Fibroblast of lung (primary cell): ENCODE data around the gene ARHGAP18. TPM values are rescaled to one million over a fixed set of nuclear protein-coding genes. Genes with fewer than 3 reads are reported as not detected.

Experiments
- DNase-seq, 2 donors: peaks; one replicate each; pipeline versions ENCODE4 v3.0.0 to v3.0.0-alpha.2; 2010; ENCODE audit warnings: low read depth in 2 of 2
- H2AFZ ChIP-seq: 2 replicates; pipeline ENCODE4 v1.5.1; 2012; ENCODE audit warnings: low read length, control low read depth, inconsistent platforms
- H3K27ac ChIP-seq: 2 replicates; pipeline ENCODE4 v1.5.1; 2011; ENCODE audit warnings: low read length, control low read depth; ENCODE audit not compliant: insufficient read depth
- H3K27me3 ChIP-seq: 2 replicates; pipeline ENCODE4 v1.5.1; 2011; ENCODE audit warnings: mild to moderate bottlenecking, low read length; ENCODE audit not compliant: control insufficient read depth, insufficient read depth
- H3K36me3 ChIP-seq: 2 replicates; pipeline ENCODE4 v1.5.1; 2011; ENCODE audit warnings: low read length; ENCODE audit not compliant: control insufficient read depth, insufficient read depth
- H3K4me1 ChIP-seq: 2 replicates; pipeline ENCODE4 v1.5.1; 2011; ENCODE audit warnings: low read length; ENCODE audit not compliant: control insufficient read depth, insufficient read depth; ENCODE audit errors: extremely low read depth
- H3K4me2 ChIP-seq: 2 replicates; pipeline ENCODE4 v1.5.1; 2011; ENCODE audit warnings: low read length, control low read depth; ENCODE audit not compliant: insufficient read depth; ENCODE audit errors: extremely low read depth
- H3K4me3 ChIP-seq, 4 experiments: fragments of 200-600 bp in 1 of 4; sonication (generic) in 1 of 4; replicated peaks in 1 of 4; 2 replicates each; pipeline ENCODE4 v1.5.1; 2011 to 2016; ENCODE audit warnings: low read length in 4 of 4, low read depth in 3 of 4, mild to moderate bottlenecking in 3 of 4, control low read depth in 2 of 4, inconsistent platforms in 1 of 4, mixed read lengths in 1 of 4; ENCODE audit not compliant: insufficient read depth in 1 of 4; ENCODE audit errors: control extremely low read depth in 1 of 4
- H3K79me2 ChIP-seq: 2 replicates; pipeline ENCODE4 v1.5.1; 2012; ENCODE audit warnings: mild to moderate bottlenecking, low read length, inconsistent platforms; ENCODE audit not compliant: control insufficient read depth, insufficient read depth
- H3K9ac ChIP-seq: 2 replicates; pipeline ENCODE4 v1.5.1; 2011; ENCODE audit warnings: mild to moderate bottlenecking, low read length, control low read depth; ENCODE audit not compliant: insufficient read depth
- H3K9me3 ChIP-seq: 2 replicates; pipeline ENCODE4 v1.5.1; 2012; ENCODE audit warnings: low read depth, low read length; ENCODE audit not compliant: control insufficient read depth, insufficient read depth
- H4K20me1 ChIP-seq: 2 replicates; pipeline ENCODE4 v1.5.1; 2011; ENCODE audit warnings: low read length; ENCODE audit not compliant: control insufficient read depth, insufficient read depth; ENCODE audit errors: extremely low read depth
- CTCF ChIP-seq, 2 donors: IDR thresholded peaks in 1 of 2; conservative IDR thresholded peaks in 1 of 2; 1 replicate in 1 of 2; 2 replicates in 1 of 2; pipeline ENCODE4 v1.5.1; 2011 to 2012; ENCODE audit warnings: low read length in 2 of 2, control low read depth in 1 of 2, inconsistent platforms in 1 of 2, low read depth in 1 of 2, mild to moderate bottlenecking in 1 of 2
- EZH2 ChIP-seq: IDR thresholded peaks from 2 replicates; pipeline ENCODE4 v1.5.1; 2012; ENCODE audit warnings: low read length, control low read depth, mild to moderate bottlenecking; ENCODE audit errors: missing control alignments
- polyA plus RNA-seq, 2 donors: library from polyadenylated mRNA; depleted of rRNA in 1 of 2; stranded (reverse) in 1 of 2; unstranded in 1 of 2; fragments of >200 nt; gene quantifications; 2 replicates each; pipeline ENCODE4 v1.2.1, GENCODE V29; 2011 to 2012; ENCODE audit warnings: missing spikeins in 1 of 2
- total RNA-seq: library from RNA; depleted of rRNA; stranded (reverse); fragments of >200 nt; gene quantifications from 2 replicates; pipeline ENCODE4 v1.2.1, GENCODE V29; 2014

ARHGAP18 gene
- total and polyA plus RNA-seq, 2 donors (not counting 1 experiment from before 2014, with no cell fraction given): 18.6 to 38.3 TPM

GRCh38 chr6:129697788-129698187 lies 12.2 kb downstream of the ARHGAP18 start:
- no peak overlapping the region for H3K4me2 ChIP-seq
- no peaks in the 10 kb centered on the region for H4K20me1 ChIP-seq
- no peaks in the 10 kb centered on the region for H3K27me3 ChIP-seq
- DNase-seq: no peak
- H3K4me3 ChIP-seq: no peak overlapping the region
- TF ChIP-seq EZH2: no peak
- no peak for TF ChIP-seq CTCF (conservative IDR thresholded peaks at IDR 0.05 in 1 of 2, IDR thresholded peaks at IDR 0.05 in 1 of 2; ENCODE audit: low read depth in 1 of 2, low read length in 2 of 2)
- peaks cover 8% of the 10 kb centered on the region for H3K4me1 ChIP-seq
- H2AFZ ChIP-seq: no peak overlapping the region
- peaks cover 1% of the 10 kb centered on the region for H3K36me3 ChIP-seq
- no peak overlapping the region for H3K27ac ChIP-seq
- H3K9me3 ChIP-seq: no peaks in the 10 kb centered on the region
- peaks cover 88% of the 10 kb centered on the region for H3K79me2 ChIP-seq
- no peak overlapping the region for H3K9ac ChIP-seq

- no peak overlapping the region for H3K27ac ChIP-seq
- no peaks in the 10 kb centered on the region for H3K27me3 ChIP-seq
- H3K4me1 ChIP-seq: peaks cover 8% of the 10 kb centered on the region
- peaks cover 90% of the 10 kb centered on the region for H3K79me2 ChIP-seq
- H3K36me3 ChIP-seq: peaks cover 1% of the 10 kb centered on the region
- no peak overlapping the region for H3K9ac ChIP-seq
- no peak for DNase-seq
- no peaks in the 10 kb centered on the region for H3K9me3 ChIP-seq
- H3K4me2 ChIP-seq: no peak overlapping the region
- H4K20me1 ChIP-seq: no peaks in the 10 kb centered on the region
- H3K4me3 ChIP-seq: no peak overlapping the region
- no peak for TF ChIP-seq EZH2
- no peak for TF ChIP-seq CTCF (conservative IDR thresholded peaks at IDR 0.05 in 1 of 2, IDR thresholded peaks at IDR 0.05 in 1 of 2; ENCODE audit: low read depth in 1 of 2, low read length in 2 of 2)
- H2AFZ ChIP-seq: no peak overlapping the region
Measured at GRCh38 chr6:129696843-129697242, 13.1 kb downstream of the ARHGAP18 start.

GRCh38 chr6:129696028-129696418 lies 14.0 kb downstream of the ARHGAP18 start:
- H3K9ac ChIP-seq: no peak overlapping the region
- TF ChIP-seq CTCF (conservative IDR thresholded peaks at IDR 0.05 in 1 of 2, IDR thresholded peaks at IDR 0.05 in 1 of 2; ENCODE audit: low read depth in 1 of 2, low read length in 2 of 2): no peak
- no peak for TF ChIP-seq EZH2
- no peaks in the 10 kb centered on the region for H3K27me3 ChIP-seq
- no peak for DNase-seq
- H3K27ac ChIP-seq: no peak overlapping the region
- peaks cover 8% of the 10 kb centered on the region for H3K4me1 ChIP-seq
- H3K9me3 ChIP-seq: no peaks in the 10 kb centered on the region
- H2AFZ ChIP-seq: no peak overlapping the region
- H3K79me2 ChIP-seq: peaks cover 96% of the 10 kb centered on the region
- peaks cover 1% of the 10 kb centered on the region for H3K36me3 ChIP-seq
- H3K4me2 ChIP-seq: peak overlapping the region; percentile 40
- H3K4me3 ChIP-seq: no peak overlapping the region
- no peaks in the 10 kb centered on the region for H4K20me1 ChIP-seq
